ENCODE measurements around the gene NEAT1.

- no peak for TF ChIP-seq CTCF (IDR thresholded peaks at IDR 0.05)
- TF ChIP-seq POLR2AphosphoS5 (IDR thresholded peaks at IDR 0.05) = no peak
- no peak for TF ChIP-seq EP300 (IDR thresholded peaks at IDR 0.05)
- no peak for TF ChIP-seq POLR2A (IDR thresholded peaks at IDR 0.05)
These were observed 24.2 kb upstream of the NEAT1 start for GRCh38 chr11:65398362-65398910.
